ENCODE data around the gene PSAT1.

DNA sequence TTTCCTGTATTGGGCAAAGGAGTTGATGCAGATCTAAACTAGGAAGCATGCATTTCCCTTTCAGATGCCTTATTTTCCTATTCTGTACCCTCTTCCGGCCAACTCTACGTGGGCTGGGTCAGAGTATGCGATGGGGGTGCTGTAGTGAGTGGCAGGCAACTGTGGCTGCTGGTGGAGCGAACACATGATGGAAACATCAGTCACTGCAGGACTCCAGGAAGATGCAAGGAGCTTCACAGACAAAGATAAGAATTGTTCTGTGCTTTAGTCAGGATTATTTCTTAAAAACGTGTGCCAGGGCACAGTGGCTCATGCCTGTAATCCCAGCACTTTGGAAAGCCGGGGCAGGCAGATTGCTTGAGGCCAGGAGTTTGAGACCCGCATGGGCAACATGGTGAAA, 75.1 kb downstream of the PSAT1 start:
- TF ChIP-seq POLR2AphosphoS5 (IDR thresholded peaks at IDR 0.05; ENCODE audit: borderline replicate concordance, low read depth, low read length) (no peak), EZH2 (IDR thresholded peaks at IDR 0.05) (no peak), FOXP2 (optimal IDR thresholded peaks at IDR 0.05; ENCODE audit: control extremely low read depth, extremely low read length, insufficient read depth) (no peak)
